Endodermal cell (in vitro differentiated cells): ENCODE results near the gene FABP7. TPM values are rescaled to one million over a fixed set of nuclear protein-coding genes. Genes with fewer than 3 reads are reported as not detected.

Experiments
- DNase-seq: peaks from one replicate; pipeline ENCODE4 v3.0.0-alpha.2; 2017
- H3K27ac ChIP-seq: 2 replicates; pipeline ENCODE4 v1.5.1; 2013; ENCODE audit warnings: mild to moderate bottlenecking, low read depth, low read length, moderate library complexity
- H3K27me3 ChIP-seq: 2 replicates; pipeline ENCODE4 v1.6.1; 2013; ENCODE audit warnings: mild to moderate bottlenecking, low read length, moderate library complexity; ENCODE audit not compliant: insufficient read depth, control insufficient read depth, poor library complexity, severe bottlenecking
- H3K36me3 ChIP-seq: 2 replicates; pipeline ENCODE4 v1.7.0; 2013; ENCODE audit warnings: mild to moderate bottlenecking, low read length, moderate library complexity; ENCODE audit not compliant: control insufficient read depth, insufficient read depth
- H3K4me1 ChIP-seq: one replicate; pipeline ENCODE4 v1.7.0; 2013; ENCODE audit warnings: low read length; ENCODE audit not compliant: control insufficient read depth, insufficient read depth
- H3K4me3 ChIP-seq: 2 replicates; pipeline ENCODE4 v1.5.1; 2013; ENCODE audit warnings: mild to moderate bottlenecking, low read length, moderate library complexity
- H3K9ac ChIP-seq: 2 replicates; pipeline ENCODE4 v1.6.1; 2013; ENCODE audit warnings: mild to moderate bottlenecking, low read length, moderate library complexity; ENCODE audit not compliant: poor library complexity, severe bottlenecking; ENCODE audit errors: extremely low read depth
- H3K9me3 ChIP-seq: 2 replicates; pipeline ENCODE4 v1.6.1; 2013; ENCODE audit warnings: mild to moderate bottlenecking, low read length, moderate library complexity; ENCODE audit not compliant: control insufficient read depth
- H3K27ac Mint-ChIP-seq: 2 replicates; pipeline ENCODE4 v1.8.0; 2020; ENCODE audit warnings: mixed read lengths
- H3K27me3 Mint-ChIP-seq: 2 replicates; pipeline ENCODE4 v1.8.0; 2021; ENCODE audit warnings: mild to moderate bottlenecking, mixed read lengths; ENCODE audit not compliant: insufficient read depth
- H3K36me3 Mint-ChIP-seq: 2 replicates; pipeline ENCODE4 v1.8.0; 2020; ENCODE audit warnings: low read depth, mixed read lengths
- H3K4me1 Mint-ChIP-seq: 2 replicates; pipeline ENCODE4 v1.8.0; 2020; ENCODE audit warnings: mixed read lengths
- H3K4me3 Mint-ChIP-seq: 2 replicates; pipeline ENCODE4 v1.8.0; 2020; ENCODE audit warnings: mild to moderate bottlenecking, moderate library complexity, mixed read lengths
- H3K9me3 Mint-ChIP-seq: 2 replicates; pipeline ENCODE4 v1.8.0; 2020; ENCODE audit warnings: mild to moderate bottlenecking, mixed read lengths
- WGBS, 2 experiments: methylation state at CpG; one replicate each; pipeline versions ENCODE4 v1.1.5 to v1.1.7; 2013; ENCODE audit warnings: missing lambda C conversion rate in 2 of 2, mixed read lengths in 1 of 2; ENCODE audit not compliant: insufficient coverage in 1 of 2, insufficient read length in 1 of 2; 5-methylcytosine and 5-hydroxymethylcytosine counted together
- total RNA-seq, 2 donors: library from RNA; stranded (reverse); fragmentation: NEBNext Ultra II Directional in 1 of 2; extraction: Animal tissue kit (Norgen Biotek cat#: 25700) in 1 of 2; gene quantifications; 2 replicates in 1 of 2; 3 replicates in 1 of 2; pipeline ENCODE4 v1.2.1, GENCODE V29; 2021
- TF ChIP-seq, protein P1 (sequence below): fragments of 200-600 bp; sonication (generic); conservative IDR thresholded peaks from 2 replicates; pipeline ENCODE4 v1.5.0; 2021; ENCODE audit warnings: antibody characterized with exemption, mild to moderate bottlenecking

FABP7 gene
- total RNA-seq, 2 donors from 2014 or later = 2.7 to 3.4 TPM

DNA sequence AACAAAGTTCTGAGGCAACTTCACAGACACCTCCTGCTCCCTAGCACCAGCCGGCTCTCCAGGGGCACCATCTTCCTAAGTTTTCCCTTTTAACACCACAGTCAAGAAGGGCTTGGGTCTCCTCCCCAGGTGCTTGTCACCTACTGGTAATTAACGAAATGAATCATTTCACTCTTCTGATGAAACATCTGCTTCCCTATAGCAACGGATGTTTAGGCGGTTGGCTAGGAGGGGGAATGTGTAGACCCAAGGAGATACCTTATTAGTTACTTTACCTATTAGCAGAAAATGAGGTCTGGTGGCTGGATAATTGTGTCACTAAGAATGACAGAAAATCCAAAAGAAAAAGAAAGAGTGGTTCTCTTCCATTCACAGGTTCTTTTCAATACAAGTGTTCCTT lies 46.3 kb upstream of the FABP7 start:
- no peaks in the 10 kb centered on the region for H3K27me3 Mint-ChIP-seq
- TF ChIP-seq, protein P1, sequence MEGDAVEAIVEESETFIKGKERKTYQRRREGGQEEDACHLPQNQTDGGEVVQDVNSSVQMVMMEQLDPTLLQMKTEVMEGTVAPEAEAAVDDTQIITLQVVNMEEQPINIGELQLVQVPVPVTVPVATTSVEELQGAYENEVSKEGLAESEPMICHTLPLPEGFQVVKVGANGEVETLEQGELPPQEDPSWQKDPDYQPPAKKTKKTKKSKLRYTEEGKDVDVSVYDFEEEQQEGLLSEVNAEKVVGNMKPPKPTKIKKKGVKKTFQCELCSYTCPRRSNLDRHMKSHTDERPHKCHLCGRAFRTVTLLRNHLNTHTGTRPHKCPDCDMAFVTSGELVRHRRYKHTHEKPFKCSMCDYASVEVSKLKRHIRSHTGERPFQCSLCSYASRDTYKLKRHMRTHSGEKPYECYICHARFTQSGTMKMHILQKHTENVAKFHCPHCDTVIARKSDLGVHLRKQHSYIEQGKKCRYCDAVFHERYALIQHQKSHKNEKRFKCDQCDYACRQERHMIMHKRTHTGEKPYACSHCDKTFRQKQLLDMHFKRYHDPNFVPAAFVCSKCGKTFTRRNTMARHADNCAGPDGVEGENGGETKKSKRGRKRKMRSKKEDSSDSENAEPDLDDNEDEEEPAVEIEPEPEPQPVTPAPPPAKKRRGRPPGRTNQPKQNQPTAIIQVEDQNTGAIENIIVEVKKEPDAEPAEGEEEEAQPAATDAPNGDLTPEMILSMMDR = no peak
- no peak overlapping the region for H3K27ac Mint-ChIP-seq
- no peaks in the 10 kb centered on the region for H3K9me3 Mint-ChIP-seq
- H3K4me1 Mint-ChIP-seq = peaks cover 24% of the 10 kb centered on the region
- H3K4me3 Mint-ChIP-seq = no peak overlapping the region
- H3K27ac ChIP-seq = no peak overlapping the region
- DNase-seq = no peak
- WGBS, 2 experiments = 87 to 100% methylated on average over 1 to 2 of the region's 4 CpGs
- no peaks in the 10 kb centered on the region for H3K36me3 ChIP-seq
- no peaks in the 10 kb centered on the region for H3K36me3 Mint-ChIP-seq
- no peaks in the 10 kb centered on the region for H3K27me3 ChIP-seq
- no peaks in the 10 kb centered on the region for H3K4me1 ChIP-seq
- no peaks in the 10 kb centered on the region for H3K9me3 ChIP-seq
- no peak overlapping the region for H3K4me3 ChIP-seq
- H3K9ac ChIP-seq = no peak overlapping the region

DNA sequence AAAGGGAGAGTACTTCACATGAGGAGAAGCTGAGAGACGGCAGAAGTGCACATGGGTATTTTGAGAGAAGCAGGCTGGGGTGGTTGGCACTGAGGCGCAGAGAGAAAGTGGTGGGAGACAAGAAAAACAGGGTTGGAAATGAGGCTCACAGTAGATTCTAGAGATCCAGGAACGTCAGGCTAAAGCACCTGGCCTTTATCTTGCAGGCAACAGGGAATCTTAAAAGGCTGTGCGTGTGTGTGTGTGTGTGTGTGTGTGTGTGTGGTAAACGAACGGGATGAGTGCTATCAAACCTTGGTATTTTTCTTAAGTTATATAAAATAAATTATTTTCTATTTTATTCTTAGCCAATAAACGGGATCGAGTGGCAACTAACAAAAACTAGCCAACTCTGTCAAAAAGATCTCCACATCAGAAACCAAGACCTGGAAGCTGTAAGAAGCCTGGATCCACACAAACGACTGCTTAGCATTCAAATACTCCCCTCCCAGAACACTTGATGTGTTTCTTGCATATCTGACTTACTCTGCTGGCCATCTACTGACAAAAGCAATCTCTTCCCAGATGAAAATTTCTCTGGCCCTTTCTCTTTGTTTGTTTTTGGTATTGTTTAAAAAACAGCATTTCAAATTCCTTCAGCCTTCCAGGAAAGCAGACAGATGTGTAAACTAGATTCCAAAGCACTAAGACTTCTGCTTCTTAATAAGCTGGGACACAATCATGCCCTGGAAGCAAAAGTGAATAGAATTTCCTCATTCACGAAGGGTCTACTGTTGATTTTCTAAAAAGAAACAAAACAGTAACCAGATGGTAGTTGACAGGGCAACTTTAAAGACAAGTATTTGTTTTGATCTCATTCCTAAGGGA lies 44.8 kb upstream of the FABP7 start:
- no peaks in the 10 kb centered on the region for H3K27me3 Mint-ChIP-seq
- H3K36me3 Mint-ChIP-seq = no peaks in the 10 kb centered on the region
- H3K27ac Mint-ChIP-seq = no peak overlapping the region
- WGBS, 2 experiments = 55 to 61% methylated on average over 5 to 8 of the region's 10 CpGs
- Histone ChIP-seq H3K27me3 (no peaks in the 10 kb centered on the region), H3K4me1 (no peaks in the 10 kb centered on the region), H3K27ac (peak overlapping the region; percentile 59), H3K9me3 (no peaks in the 10 kb centered on the region), H3K36me3 (no peaks in the 10 kb centered on the region), H3K9ac (no peak overlapping the region), H3K4me3 (no peak overlapping the region)
- H3K4me1 Mint-ChIP-seq = peaks cover 24% of the 10 kb centered on the region
- no peak overlapping the region for H3K4me3 Mint-ChIP-seq
- DNase-seq = peak; percentile 62
- no peaks in the 10 kb centered on the region for H3K9me3 Mint-ChIP-seq
- TF ChIP-seq, protein P1 = no peak

DNA sequence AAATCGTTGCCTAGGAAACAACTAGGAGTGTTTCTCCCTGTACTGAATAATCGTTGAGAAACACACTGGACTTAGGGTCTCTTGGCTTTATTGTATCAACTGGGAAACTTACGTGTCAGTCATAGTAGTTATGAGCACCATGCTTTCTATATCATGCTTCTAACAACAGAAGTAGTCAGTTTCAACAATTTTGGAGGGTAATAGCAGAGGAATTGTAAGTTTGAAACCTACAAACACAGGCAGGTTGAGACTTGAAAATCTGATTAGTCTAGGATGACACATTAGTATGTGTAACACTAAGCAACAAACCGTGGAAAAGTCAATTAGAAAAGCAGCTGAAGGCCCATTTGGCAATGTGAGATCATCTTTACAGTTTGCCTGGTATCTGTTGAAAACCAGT lies 43.9 kb upstream of the FABP7 start:
- H3K27me3 ChIP-seq = no peaks in the 10 kb centered on the region
- Mint-ChIP-seq H3K36me3 (no peaks in the 10 kb centered on the region), H3K4me1 (peaks cover 24% of the 10 kb centered on the region), H3K27ac (no peak overlapping the region), H3K4me3 (no peak overlapping the region), H3K27me3 (no peaks in the 10 kb centered on the region), H3K9me3 (no peaks in the 10 kb centered on the region)
- no peaks in the 10 kb centered on the region for H3K4me1 ChIP-seq
- no peak overlapping the region for H3K9ac ChIP-seq
- no peaks in the 10 kb centered on the region for H3K9me3 ChIP-seq
- no peaks in the 10 kb centered on the region for H3K36me3 ChIP-seq
- 89 to 94% methylated on average over 4 of the region's 4 CpGs for WGBS, 2 experiments
- H3K4me3 ChIP-seq = no peak overlapping the region
- DNase-seq = no peak
- H3K27ac ChIP-seq = no peak overlapping the region
- TF ChIP-seq, protein P1 = no peak
